Activated T-helper 1 cell treated with anti-CD3 and anti-CD28 coated beads, Interleukin-12 subunit alpha, Interleukin-12 subunit beta, Interleukin-2, Interleukin-4 antibody, amounts not matched to agents 30 ng/mL and 10 ng/mL and 1 ng/mL, durations not matched to agents 14 hours and 24 hours and 36 hours (primary cell): ENCODE results near the gene TAF11L12. TPM values are rescaled to one million over a fixed set of nuclear protein-coding genes. Genes with fewer than 3 reads are reported as not detected.
"Not testable (repeated sequence)": the region's sequence is repeated elsewhere in the genome, so short reads cannot be mapped to it uniquely, and the experiment has no call there.

Experiments
- DNase-seq: peaks from one replicate; pipeline ENCODE4 v3.0.0; 2021; ENCODE audit warnings: low spot score
- H3K27ac Mint-ChIP-seq: one replicate; pipeline ENCODE4 v1.8.0; 2021; ENCODE audit warnings: mild to moderate bottlenecking, mixed read lengths
- H3K27me3 Mint-ChIP-seq: one replicate; pipeline ENCODE4 v1.8.0; 2022; ENCODE audit warnings: mild to moderate bottlenecking, moderate library complexity, mixed read lengths; ENCODE audit not compliant: insufficient read depth
- H3K36me3 Mint-ChIP-seq: one replicate; pipeline ENCODE4 v1.8.0; 2021; ENCODE audit warnings: low read depth, mixed read lengths
- H3K4me1 Mint-ChIP-seq: one replicate; pipeline ENCODE4 v1.8.0; 2021; ENCODE audit warnings: low read depth, mixed read lengths
- H3K4me3 Mint-ChIP-seq: one replicate; pipeline ENCODE4 v1.8.0; 2021; ENCODE audit warnings: mild to moderate bottlenecking, moderate library complexity, mixed read lengths
- H3K9me3 Mint-ChIP-seq: one replicate; pipeline ENCODE4 v1.8.0; 2021; ENCODE audit warnings: mixed read lengths
- intact Hi-C: fragments of 100-400 bp; cut with micrococcal nuclease; formaldehyde crosslinking; loops from one replicate; pipeline ENCODE4 v1.15.1; 2024
- total RNA-seq: library from RNA; stranded (reverse); gene quantifications from 2 replicates; pipeline ENCODE4 v1.2.3, GENCODE V29; 2022

Gene TAF11L12
- total RNA-seq, 1 donor from 2014 or later = not detected

DNA sequence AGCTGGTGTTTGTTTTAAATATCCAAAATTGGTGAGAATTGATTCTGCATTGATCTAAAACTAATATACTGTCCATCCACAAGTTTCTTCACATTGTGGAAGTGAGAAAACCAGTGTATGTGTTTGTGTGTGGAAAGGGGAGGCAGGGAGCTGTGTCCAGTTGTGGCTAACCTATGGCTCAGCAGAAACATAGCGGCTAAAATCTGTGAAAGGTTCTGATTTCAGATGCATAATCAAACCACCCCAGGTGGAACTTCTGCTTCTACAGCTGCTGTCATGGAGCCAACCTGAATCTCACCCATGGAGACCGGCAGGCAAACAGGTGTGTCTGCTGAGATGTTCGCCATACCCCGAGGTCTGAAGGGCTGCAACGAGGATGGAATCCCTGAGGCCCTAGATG lies 24.0 kb downstream of the TAF11L12 start, which contains the start of gene TAF11L14:
TAF11L14 (plus strand) TSS at position 301 of the 400 bp plus-strand sequence.
- no peaks in the 10 kb centered on the region for H3K27me3 Mint-ChIP-seq
- no peaks in the 10 kb centered on the region for H3K36me3 Mint-ChIP-seq
- no peak within 1 kb of the TSS for H3K27ac Mint-ChIP-seq
- no peak within 1 kb of the TSS for H3K4me3 Mint-ChIP-seq
- intact Hi-C loops = no loop called here
- DNase-seq = no peak
- peaks cover 26% of the 10 kb centered on the region for H3K9me3 Mint-ChIP-seq
- no peaks in the 10 kb centered on the region for H3K4me1 Mint-ChIP-seq

DNA sequence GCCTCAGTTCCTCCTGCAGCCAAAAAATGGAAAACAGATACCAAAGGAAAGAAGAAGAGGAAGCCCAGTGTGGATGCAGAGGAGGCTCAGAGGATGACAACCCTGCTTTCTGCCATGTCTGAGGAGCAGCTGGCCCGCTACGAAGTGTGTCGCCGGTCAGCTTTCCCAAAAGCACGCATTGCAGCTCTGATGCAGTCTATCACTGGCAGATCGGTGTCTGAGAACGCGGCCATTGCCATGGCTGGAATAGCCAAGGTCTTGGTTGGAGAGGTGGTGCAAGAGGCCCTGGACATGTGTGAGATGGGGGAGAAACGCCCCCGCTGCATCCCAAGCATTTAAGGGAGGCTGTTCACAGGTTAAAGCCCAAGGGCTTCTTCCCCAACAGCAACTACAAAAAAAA lies 39.0 kb downstream of the TAF11L12 start:
- intact Hi-C loops, DNase-seq, H3K4me3 Mint-ChIP-seq, H3K4me1 Mint-ChIP-seq, H3K27ac Mint-ChIP-seq, H3K36me3 Mint-ChIP-seq, H3K27me3 Mint-ChIP-seq: not testable (repeated sequence)
- peaks cover 28% of the 10 kb centered on the region for H3K9me3 Mint-ChIP-seq

DNA sequence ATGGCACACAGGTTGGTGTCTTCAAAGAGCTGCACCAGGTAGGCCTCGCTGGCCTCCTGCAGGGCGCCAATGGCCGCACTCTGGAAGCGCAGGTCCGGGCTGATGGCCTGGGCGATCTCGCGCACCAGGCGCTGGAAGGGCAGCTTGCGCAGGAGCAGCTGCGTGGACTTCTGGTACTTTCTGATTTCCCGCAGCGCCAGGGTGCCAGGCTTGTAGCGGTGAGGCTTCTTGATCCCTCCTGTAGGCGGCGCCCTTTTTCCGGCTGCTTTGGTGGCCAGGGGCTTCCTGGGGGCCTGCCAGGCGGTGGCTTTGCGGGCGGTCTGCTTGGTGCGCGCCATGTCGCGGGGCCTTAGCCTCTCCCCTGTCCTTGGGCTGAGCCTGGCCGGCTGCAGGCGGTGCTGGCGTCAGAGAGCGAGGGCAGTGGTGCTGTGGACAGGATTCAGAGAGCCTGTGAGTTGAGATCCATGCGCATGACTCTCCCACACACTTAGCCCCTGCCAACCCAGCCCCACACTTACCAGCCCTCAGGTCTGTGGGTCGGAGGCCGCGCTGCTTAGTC lies 45.1 kb downstream of the TAF11L12 start:
- H3K4me3 Mint-ChIP-seq, H3K27me3 Mint-ChIP-seq, H3K27ac Mint-ChIP-seq, intact Hi-C loops, DNase-seq, H3K4me1 Mint-ChIP-seq, H3K36me3 Mint-ChIP-seq: not testable (repeated sequence)
- H3K9me3 Mint-ChIP-seq = peaks cover 25% of the 10 kb centered on the region

DNA sequence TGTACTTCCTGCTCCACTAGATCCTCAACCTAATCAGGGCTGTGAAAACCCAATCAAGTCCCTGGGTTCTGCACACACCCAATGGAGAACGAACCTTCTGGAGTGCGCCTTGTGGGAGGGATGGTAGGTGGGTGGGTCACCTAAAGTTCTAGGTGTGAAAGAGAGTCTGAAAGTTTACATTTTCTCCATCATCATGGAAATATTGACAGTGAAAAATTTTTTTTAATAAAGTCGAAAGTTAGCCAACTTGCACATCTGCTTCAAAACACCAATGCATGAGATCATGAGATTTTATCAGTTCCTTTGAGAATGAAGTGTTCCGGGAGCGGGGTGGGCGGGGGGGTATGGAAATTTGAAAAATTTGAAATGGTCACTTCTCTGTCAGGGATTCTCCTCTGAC lies 45.7 kb downstream of the TAF11L12 start:
- Mint-ChIP-seq H3K36me3 (no peaks in the 10 kb centered on the region), H3K4me3 (no peak overlapping the region), H3K9me3 (peaks cover 30% of the 10 kb centered on the region), H3K4me1 (no peaks in the 10 kb centered on the region), H3K27me3 (no peaks in the 10 kb centered on the region), H3K27ac (no peak overlapping the region)
- DNase-seq = no peak
- intact Hi-C loops = no loop called here

Other genes starting within 250 kb of the TAF11L12 start
- gene TAF11L2, start 112.2 kb upstream of the TAF11L12 start, total RNA-seq = not detected in 2 replicates
- gene TAF11L3, start 92.0 kb upstream of the TAF11L12 start, total RNA-seq = not detected in 2 replicates
- not detected in 2 replicates for gene TAF11L4, start 88.6 kb upstream of the TAF11L12 start, total RNA-seq
- gene TAF11L5, start 85.2 kb upstream of the TAF11L12 start, total RNA-seq = not detected in 2 replicates
- gene TAF11L6, start 81.7 kb upstream of the TAF11L12 start, total RNA-seq = not detected in 2 replicates
- gene TAF11L7, start 24.6 kb upstream of the TAF11L12 start, total RNA-seq = not detected in 2 replicates
- not detected in 2 replicates for gene TAF11L8, start 19.4 kb upstream of the TAF11L12 start, total RNA-seq
- gene TAF11L9, start 16.0 kb upstream of the TAF11L12 start, total RNA-seq = not detected in 2 replicates
- not detected in 2 replicates for gene TAF11L10, start 12.6 kb upstream of the TAF11L12 start, total RNA-seq
- not detected in 2 replicates for gene TAF11L11, start 6.2 kb upstream of the TAF11L12 start, total RNA-seq
- gene TAF11L13, start 21.7 kb downstream of the TAF11L12 start, total RNA-seq = not detected in 2 replicates
- gene TAF11L14, start 24.1 kb downstream of the TAF11L12 start, total RNA-seq = not detected in 2 replicates